Heart right ventricle (tissue), 16 donors: Measurements from ENCODE around the gene LRCH2. TPM values are rescaled to one million over a fixed set of nuclear protein-coding genes. Genes with fewer than 3 reads are reported as not detected.

Source experiments
- ATAC-seq, 8 donors: fragments of 200-7000 bp; cut with Tn5 transposase; one replicate each; pipeline ENCODE4 v1.9.1; 2020; ENCODE audit warnings: mild to moderate bottlenecking in 8 of 8, moderate library complexity in 8 of 8, moderate number of reproducible peaks in 1 of 8
- DNase-seq, 2 donors: peaks; one replicate each; pipeline ENCODE4 v3.0.0-alpha.2; 2020
- H3K27ac ChIP-seq, 10 donors: fragments of 200-600 bp; sonication (generic) in 2 of 10; one replicate each; pipeline versions ENCODE4 v1.5.0 to v1.8.0; 2020 to 2022; ENCODE audit warnings: mild to moderate bottlenecking in 3 of 10
- H3K27me3 ChIP-seq, 7 donors: fragments of 200-600 bp; one replicate each; pipeline ENCODE4 v1.8.0; 2021 to 2022; ENCODE audit warnings: mild to moderate bottlenecking in 2 of 7
- H3K36me3 ChIP-seq, 9 donors: fragments of 200-600 bp; sonication (generic) in 1 of 9; one replicate each; pipeline versions ENCODE4 v1.5.0 to v1.8.0; 2020 to 2022; ENCODE audit warnings: mild to moderate bottlenecking in 2 of 9
- H3K4me1 ChIP-seq, 9 donors: fragments of 200-600 bp; sonication (generic) in 1 of 9; one replicate each; pipeline versions ENCODE4 v1.5.0 to v1.8.0; 2020 to 2022; ENCODE audit warnings: mild to moderate bottlenecking in 4 of 9
- H3K4me3 ChIP-seq, 10 donors: fragments of 200-600 bp; sonication (generic) in 2 of 10; one replicate each; pipeline versions ENCODE4 v1.5.0 to v1.8.0; 2020 to 2022; ENCODE audit warnings: mild to moderate bottlenecking in 7 of 10, moderate library complexity in 2 of 10
- H3K9me3 ChIP-seq, 11 donors: fragments of 200-600 bp in 10 of 11; sonication (generic) in 2 of 11; one replicate each; pipeline versions ENCODE4 v1.5.0 to v1.8.0; 2013 to 2022; ENCODE audit warnings: mild to moderate bottlenecking in 2 of 11, control low read depth in 1 of 11, moderate library complexity in 1 of 11
- WGBS, 2 donors: extraction: QIAGEN DNeasy Blood & Tissue Kit; methylation state at CpG; one replicate each; pipeline ENCODE4 v1.1.7; 2013; ENCODE audit warnings: inconsistent platforms in 1 of 2; 5-methylcytosine and 5-hydroxymethylcytosine counted together
- intact Hi-C, 10 donors: fragments of 100-400 bp; cut with DNase I; formaldehyde crosslinking; loops; one replicate each; pipeline versions ENCODE4 v1.11.1 to v1.14.2; 2022
- polyA plus RNA-seq, 2 donors: library from polyadenylated mRNA; stranded (reverse); fragments of 200-250 nt; gene quantifications; one replicate each; pipeline ENCODE4 v1.2.3, GENCODE V29; 2013
- total RNA-seq, 10 donors: library from RNA; stranded (reverse); fragmentation: NEBNext Ultra II Directional in 3 of 10; extraction: Animal tissue kit (Norgen Biotek cat#: 25700) in 3 of 10; gene quantifications; one replicate each; pipeline versions ENCODE4 v1.2.1 to v1.2.4, GENCODE V29; 2021 to 2023
- TF ChIP-seq, protein P1 (sequence below), 9 donors: fragments of 200-600 bp; sonication (generic) in 2 of 9; IDR thresholded peaks; one replicate each; pipeline versions ENCODE4 v1.5.0 to v1.8.0; 2021 to 2022; ENCODE audit warnings: antibody characterized with exemption in 9 of 9, mild to moderate bottlenecking in 5 of 9, moderate library complexity in 1 of 9
- donor health status: Arrhythmogenic right ventricular cardiomyopathy.
- donor health status: ischemic (EF 13 %, LVEDD 7.1; RV severe dilation, severe dysfunction).
- donor health status: healthy with polysubstance abuse.
- donor health status: DM: no; HTN: yes; CAD: no.
- donor health status: DM: no; HTN: no; CAD: no.
- donor health status: ischemic (EF 25% LVEDD 6.9; RV normal size, moderate dysfunction).
- donor health status: ischemic (EF 25% LVEDD 5.7; RV mildly dilated, moderate dysfunction).
- donor health status: healthy.
- donor health status: DM: yes; HTN: yes; CAD: no.
- donor health status: Ischemic cardiomyopathy.
- donor health status: ischemic (EF 35%, LVEDD 5.7; RV mildly dilated, moderate dysfunction).
- donor health status: nonischemic (EF 11% LVEDD 7.7; RV severe dilation, severe dysfunction).
- donor health status: DM: yes; HTN: yes; CAD: no.
- donor health status: PGD.
- donor health status: ischemic (EF 29% LVEDD 5.4; RV normal size, mild dysfunction).
- donor health status: nonischemic (EF 23%, LVEDD 6.1; RV moderate dilation, normal function).

Gene LRCH2
- total and polyA plus RNA-seq, 12 donors, result 0.46 to 1.9 (median 1.3) TPM

DNA sequence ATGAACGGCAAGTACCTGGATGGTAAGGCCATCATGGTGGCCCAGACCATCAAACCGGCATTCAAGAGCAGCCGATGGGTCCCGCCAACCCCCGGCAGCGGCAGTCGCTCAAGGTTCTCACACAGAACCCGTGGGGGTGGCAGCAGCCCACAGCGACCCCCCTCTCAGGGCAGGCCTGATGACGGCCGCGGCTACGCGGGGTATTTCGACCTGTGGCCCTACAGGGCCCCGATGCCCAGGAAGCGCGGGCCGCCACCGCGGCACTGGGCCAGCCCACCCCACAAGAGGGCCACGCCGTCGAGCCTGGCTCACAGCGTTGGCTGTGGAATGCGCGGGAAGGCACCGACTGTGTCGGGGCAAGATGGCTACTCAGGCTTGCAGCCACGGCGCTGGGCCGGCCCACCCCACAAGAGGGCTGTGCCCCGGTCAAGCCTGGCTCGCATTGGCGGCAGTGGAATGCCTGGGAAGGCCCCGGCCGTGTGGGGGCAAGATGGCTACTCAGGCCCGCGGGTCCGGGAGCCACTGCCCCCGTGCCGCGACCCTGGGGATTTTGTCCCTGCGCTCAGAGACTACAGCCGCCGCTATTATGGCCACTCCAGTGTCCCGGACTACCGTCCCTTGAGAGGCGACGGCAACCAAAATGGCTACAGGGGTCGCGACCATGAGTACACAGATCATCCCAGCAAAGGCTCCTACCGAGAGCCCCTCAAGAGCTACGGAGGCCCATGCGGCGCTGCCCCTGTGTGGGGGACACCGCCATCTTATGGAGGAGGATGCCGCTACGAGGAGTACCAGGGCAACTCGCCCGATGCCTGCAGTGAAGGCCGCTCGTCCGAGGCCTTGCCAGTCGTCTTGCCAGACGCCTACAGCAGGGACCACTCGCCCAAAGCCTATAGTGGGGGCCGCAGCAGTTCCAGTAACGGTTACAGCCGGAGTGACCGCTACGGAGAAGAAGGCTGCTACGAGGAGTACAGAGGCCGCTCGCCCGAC lies 44.0 kb downstream of the LRCH2 start:
- ATAC-seq, result peak in 1 of 8 donors; percentile 53
- H3K4me1 ChIP-seq, result no peaks in the 10 kb centered on the region

GRCh38 chrX:115189110-115189509 lies 44.8 kb downstream of the LRCH2 start, which contains the start of gene RBMXL3:
Gene RBMXL3, plus strand, starts transcription at chrX:115189410. Its CDS starts 32 bp downstream, at chrX:115189442.
- ATAC-seq, result no peak

More for the DNA sequence above, 44.0 kb downstream of the LRCH2 start:
- Histone ChIP-seq H3K9me3 (peaks cover 0 to 32% (median 0%) of the 10 kb centered on the region in 11 donors), H3K27ac (no peak overlapping the region), H3K36me3 (no peaks in the 10 kb centered on the region), H3K27me3 (no peaks in the 10 kb centered on the region), H3K4me3 (no peak overlapping the region)
- TF ChIP-seq, protein P1, sequence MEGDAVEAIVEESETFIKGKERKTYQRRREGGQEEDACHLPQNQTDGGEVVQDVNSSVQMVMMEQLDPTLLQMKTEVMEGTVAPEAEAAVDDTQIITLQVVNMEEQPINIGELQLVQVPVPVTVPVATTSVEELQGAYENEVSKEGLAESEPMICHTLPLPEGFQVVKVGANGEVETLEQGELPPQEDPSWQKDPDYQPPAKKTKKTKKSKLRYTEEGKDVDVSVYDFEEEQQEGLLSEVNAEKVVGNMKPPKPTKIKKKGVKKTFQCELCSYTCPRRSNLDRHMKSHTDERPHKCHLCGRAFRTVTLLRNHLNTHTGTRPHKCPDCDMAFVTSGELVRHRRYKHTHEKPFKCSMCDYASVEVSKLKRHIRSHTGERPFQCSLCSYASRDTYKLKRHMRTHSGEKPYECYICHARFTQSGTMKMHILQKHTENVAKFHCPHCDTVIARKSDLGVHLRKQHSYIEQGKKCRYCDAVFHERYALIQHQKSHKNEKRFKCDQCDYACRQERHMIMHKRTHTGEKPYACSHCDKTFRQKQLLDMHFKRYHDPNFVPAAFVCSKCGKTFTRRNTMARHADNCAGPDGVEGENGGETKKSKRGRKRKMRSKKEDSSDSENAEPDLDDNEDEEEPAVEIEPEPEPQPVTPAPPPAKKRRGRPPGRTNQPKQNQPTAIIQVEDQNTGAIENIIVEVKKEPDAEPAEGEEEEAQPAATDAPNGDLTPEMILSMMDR (IDR thresholded peaks at IDR 0.05), result no peak
- intact Hi-C loops, result no loop called here
- WGBS, 2 donors, result 97 to 99% methylated on average over 62 to 70 of the region's 76 CpGs
- no peak for DNase-seq

DNA sequence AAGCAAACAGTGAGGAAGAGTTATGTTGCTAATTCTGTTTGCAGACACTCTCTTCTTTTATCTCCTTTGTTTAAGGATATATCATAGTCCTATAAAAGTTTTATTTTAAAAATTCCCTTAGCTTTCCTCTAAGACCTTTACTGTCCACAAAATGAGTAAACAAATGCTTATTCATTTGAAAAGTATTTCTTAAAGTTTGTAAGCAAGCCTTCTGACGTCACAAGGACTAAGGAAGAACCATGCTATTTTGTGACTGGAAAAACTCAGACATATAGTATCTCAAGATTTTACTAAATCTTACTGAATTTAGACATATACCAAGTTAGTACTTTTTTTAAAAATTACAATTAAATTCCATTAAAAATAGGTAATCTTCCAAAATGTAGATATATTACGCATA lies 49.9 kb downstream of the LRCH2 start:
- 91% methylated on average over 2 of the region's 2 CpGs for WGBS, 2 donors

More at GRCh38 chrX:115189110-115189509, 44.8 kb downstream of the LRCH2 start, which contains the start of gene RBMXL3:
- TF ChIP-seq, protein P1 (IDR thresholded peaks at IDR 0.05), result no peak
- DNase-seq, result no peak
- no peak within 1 kb of the TSS for H3K27ac ChIP-seq
- no peaks in the 10 kb centered on the region for H3K36me3 ChIP-seq
- 98 to 99% methylated on average over 16 of the region's 16 CpGs for WGBS, 2 donors
- H3K4me1 ChIP-seq, result no peaks in the 10 kb centered on the region
- peaks cover 0 to 32% (median 0%) of the 10 kb centered on the region in 11 donors for H3K9me3 ChIP-seq
- no peaks in the 10 kb centered on the region for H3K27me3 ChIP-seq
- intact Hi-C loops, result no loop called here
- no peak within 1 kb of the TSS for H3K4me3 ChIP-seq

GRCh38 chrX:115178473-115178872 lies 55.4 kb downstream of the LRCH2 start:
- DNase-seq (no peak), ATAC-seq (no peak)
- H3K36me3 ChIP-seq, result no peaks in the 10 kb centered on the region
- peaks cover 0 to 36% (median 0%) of the 10 kb centered on the region in 7 donors for H3K27me3 ChIP-seq
- TF ChIP-seq, protein P1 (IDR thresholded peaks at IDR 0.05), result no peak
- no peaks in the 10 kb centered on the region for H3K4me1 ChIP-seq
- intact Hi-C loops, result no loop called here
- WGBS, 2 donors, result 93 to 95% methylated on average over 1 of the region's 1 CpG
- H3K27ac ChIP-seq, result no peak overlapping the region
- no peak overlapping the region for H3K4me3 ChIP-seq
- no peaks in the 10 kb centered on the region for H3K9me3 ChIP-seq

More for the DNA sequence above, 49.9 kb downstream of the LRCH2 start:
- Histone ChIP-seq H3K36me3 (no peaks in the 10 kb centered on the region), H3K4me1 (no peaks in the 10 kb centered on the region), H3K4me3 (no peak overlapping the region), H3K27ac (no peak overlapping the region), H3K27me3 (peaks cover 0 to 20% (median 0%) of the 10 kb centered on the region in 7 donors), H3K9me3 (no peaks in the 10 kb centered on the region)
- no peak for ATAC-seq
- DNase-seq, result no peak
- TF ChIP-seq, protein P1 (IDR thresholded peaks at IDR 0.05), result no peak
- intact Hi-C loops, result no loop called here
